Stimulated activated CD8-positive, alpha-beta memory T cell treated with anti-CD3 and anti-CD28 coated beads, Interleukin-15, amount 100 ng/mL, for 24 hours (primary cell): ENCODE measurements around the gene UBE2I.

Experiments
- DNase-seq: peaks from one replicate; pipeline ENCODE4 v3.0.0-alpha.2; 2020; ENCODE audit warnings: low read depth

UBE2I gene

DNA sequence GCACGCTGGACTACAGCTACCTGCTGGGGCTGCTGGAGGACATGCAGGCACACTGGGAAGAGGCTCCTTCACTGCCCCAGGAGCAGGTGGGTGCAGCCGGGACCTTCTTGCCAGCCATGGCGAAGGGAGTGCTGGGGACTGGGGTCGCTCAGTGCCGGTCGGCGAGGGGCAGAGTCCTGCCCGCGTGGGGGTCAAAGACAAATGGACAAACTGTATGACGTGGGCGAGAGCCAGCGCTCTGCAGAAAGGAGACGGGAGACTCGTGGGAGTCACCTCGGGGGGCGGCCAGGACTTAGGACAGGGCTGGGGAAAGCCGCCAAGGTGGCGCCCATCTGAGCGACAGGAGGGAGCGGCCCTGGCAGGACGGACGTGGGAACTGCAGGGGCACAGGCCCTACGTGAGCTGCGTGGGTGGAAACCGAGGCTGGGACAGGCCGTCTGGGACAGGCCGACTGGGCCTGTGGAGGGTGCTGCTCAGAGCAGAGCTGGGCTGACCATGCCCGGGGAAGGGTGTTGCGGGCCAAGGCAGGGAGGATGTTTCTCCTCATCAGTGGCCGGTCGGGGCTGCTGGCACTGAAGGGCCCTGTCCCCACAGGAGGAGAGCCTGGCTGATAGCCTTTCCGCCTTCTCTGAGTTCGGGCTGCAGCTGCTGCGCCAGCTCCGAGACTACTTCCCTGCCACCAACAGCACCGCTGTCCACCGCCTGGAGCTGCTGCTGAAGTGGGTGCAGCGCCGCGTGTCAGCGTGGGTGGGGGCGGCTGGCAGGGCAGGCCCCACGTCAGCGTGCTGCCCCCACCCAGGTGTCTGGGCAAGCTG lies 34.2 kb downstream of the UBE2I start:
- no peak for DNase-seq

DNA sequence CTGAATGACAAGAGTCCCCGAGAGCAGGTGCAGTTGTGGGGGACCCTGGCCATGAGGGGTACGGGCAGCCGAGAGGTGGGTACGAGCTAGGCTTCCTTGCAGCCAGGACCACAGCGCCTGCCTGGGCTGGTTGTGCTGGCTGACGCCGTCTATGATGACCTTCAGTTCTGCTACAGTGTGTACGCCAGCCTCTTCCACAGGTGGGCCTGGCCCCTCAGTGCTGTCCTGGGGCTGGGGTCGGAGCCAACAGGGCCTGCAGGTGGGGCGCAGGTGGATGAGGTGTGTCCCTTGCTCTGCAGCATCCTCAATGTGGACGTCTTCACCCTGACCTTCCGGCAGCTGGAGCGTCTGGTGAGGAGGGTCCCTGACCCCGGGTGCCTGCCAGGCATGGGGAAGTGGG lies 35.1 kb downstream of the UBE2I start:
- DNase-seq, result no peak

DNA sequence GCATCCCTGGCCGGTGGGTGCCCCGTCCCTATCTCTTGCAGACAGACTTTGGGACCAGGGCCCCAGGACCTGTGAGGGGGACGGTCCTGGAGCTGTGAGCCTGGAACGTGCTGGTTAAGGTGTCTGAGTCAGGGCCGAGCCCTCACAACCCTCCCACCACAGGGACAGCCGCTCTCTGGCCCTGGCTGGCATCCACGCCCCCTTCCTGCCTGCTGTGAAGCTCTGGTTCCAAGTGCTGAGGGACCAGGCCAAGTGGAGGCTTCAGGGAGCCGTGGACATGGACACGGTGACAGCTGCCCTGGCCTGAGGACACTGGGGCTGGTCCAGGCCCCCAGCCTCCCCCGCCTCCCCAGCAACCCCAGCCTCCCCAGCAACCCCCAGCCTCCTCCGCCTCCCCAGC lies 35.7 kb downstream of the UBE2I start:
- DNase-seq, result no peak

DNA sequence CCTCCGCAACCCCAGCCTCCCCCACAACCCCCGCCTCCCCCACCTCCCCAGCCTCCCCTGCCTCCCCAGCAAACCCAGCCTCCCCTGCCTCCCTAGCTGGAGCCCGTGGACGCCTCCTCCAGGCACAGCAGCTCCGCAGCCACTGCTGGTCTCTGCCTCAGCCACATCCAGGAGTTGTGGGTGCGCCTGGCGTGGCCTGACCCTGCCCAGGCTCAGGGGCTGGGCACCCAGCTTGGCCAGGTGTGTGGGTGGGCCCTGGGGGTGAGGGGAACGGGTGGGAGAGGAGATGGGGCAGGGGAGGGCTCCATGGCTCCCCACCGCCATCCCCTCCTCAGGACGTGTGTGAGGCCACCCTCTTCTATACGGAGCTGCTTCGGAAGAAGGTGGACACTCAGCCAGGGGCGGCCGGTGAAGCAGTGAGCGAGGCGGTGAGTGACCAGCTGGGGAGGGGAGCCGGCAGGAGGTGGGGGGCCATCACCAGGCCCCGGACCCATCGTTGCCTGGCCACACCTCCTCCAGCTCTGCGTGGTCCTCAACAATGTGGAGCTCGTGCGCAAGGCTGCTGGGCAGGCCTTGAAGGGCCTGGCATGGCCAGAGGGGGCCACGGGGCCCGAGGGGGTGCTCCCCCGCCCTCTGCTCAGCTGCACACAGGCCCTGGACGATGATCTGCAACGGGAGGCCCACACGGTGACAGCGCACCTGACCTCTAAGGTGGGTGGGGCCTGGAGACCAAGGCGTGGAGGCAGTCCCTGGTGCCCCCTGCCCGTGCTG lies 36.4 kb downstream of the UBE2I start:
- DNase-seq, result no peak

DNA sequence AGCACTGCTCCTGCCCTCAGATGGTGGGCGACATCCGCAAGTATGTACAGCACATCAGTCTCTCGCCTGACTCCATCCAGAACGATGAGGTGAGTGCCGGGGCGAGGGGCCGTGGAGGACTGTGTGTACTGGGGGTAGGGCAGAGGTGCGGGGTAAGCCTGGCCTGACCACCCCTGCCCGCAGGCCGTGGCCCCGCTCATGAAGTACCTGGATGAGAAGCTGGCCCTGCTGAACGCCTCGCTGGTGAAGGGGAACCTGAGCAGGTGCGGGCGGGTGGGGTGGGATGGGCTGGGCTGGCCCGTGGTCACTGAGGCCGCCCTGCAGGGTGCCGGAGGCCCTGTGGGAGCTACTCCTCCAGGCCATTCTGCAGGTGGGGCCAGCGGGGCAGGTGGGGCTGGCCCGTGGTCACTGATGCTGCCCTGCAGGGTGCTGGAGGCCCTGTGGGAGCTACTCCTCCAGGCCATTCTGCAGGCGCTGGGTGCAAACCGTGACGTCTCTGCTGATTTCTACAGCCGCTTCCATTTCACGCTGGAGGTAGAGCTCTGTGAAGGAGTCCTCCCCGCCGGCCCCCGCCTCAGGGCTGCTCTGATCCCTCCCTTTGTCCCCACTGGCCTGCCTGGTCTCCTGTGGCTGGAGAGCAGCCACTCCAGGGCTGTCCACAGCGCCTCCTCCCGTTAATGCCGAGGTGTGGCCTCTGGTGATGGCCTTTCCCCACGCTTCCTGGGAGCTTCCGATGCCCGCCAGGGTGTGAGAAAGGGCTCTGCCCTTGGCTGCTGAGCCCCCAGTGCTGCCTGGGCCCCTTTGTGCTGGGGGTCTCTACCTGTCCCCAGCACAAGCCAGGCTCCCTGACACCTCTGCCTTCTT lies 37.2 kb downstream of the UBE2I start:
- no peak for DNase-seq

DNA sequence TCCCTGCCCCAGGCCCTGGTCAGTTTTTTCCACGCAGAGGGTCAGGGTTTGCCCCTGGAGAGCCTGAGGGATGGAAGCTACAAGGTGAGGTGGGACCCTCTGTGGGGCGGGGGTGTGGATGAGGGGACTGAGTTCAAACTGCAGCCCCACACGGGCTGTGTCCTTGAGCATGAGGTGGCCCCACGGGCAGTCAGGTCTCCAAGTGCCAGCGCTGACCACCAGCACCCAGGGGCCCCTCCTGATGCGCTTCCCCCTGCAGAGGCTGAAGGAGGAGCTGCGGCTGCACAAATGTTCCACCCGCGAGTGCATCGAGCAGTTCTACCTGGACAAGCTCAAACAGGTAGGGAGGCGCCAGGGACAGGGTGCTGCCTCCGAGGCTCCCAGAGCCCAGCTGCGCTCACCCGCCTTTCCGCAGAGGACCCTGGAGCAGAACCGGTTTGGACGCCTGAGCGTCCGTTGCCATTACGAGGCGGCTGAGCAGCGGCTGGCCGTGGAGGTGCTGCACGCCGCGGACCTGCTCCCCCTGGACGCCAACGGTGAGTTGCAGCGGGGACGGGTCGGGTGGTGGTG lies 37.9 kb downstream of the UBE2I start:
- no peak for DNase-seq

DNA sequence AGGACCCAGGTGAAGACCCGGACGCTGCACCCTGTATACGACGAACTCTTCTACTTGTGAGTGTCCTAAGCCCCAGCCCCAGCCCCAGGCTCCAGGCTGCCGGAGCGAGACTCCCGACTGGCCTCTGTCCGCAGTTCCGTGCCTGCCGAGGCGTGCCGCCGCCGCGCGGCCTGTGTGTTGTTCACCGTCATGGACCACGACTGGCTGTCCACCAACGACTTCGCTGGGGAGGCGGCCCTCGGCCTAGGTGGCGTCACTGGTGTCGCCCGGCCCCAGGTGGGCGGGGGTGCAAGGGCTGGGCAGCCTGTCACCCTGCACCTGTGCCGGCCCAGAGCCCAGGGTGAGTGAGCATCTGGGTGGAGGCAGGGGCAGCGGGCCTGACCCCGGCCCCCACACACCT lies 38.5 kb downstream of the UBE2I start:
- DNase-seq, result no peak

DNA sequence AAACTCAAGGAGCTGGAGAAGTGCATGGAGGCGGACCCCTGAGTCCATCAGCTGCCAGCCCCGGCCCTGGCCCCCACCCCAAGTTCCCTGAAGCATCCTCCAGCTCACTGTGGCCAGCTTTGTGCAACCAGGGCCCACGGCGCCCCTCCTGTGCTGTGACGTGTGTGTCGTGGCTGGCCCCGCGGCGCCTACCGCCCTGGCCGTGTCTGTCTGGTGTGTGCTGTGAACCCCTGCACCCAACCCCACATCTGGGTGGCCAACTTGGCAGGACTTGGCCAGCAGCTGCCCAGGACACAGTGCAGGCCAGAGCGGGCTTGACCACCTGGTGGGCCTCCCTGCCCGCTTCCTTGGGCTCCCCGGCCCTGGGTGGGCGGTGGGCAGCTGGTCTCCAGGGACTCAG lies 39.0 kb downstream of the UBE2I start:
- DNase-seq, result no peak

DNA sequence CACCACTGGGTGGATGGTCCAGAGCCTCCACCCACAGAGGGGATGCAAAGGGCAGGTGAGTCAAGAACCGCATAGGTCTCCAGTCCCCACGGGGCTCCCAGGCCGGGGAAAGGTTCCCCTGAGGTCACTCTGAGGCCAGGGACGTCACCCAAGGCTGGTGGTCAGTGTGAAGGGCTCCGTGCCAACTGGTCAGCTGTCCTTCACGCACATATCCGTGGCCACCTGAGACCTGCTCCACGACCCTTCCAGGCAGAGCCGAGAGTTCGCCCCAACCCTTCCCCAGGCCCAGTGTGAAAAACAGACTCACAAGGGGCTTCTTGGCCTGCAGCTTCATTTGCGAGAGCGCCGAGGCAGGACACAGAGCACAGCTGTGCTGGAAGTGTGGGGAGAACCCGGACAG lies 39.5 kb downstream of the UBE2I start:
- DNase-seq, result no peak

DNA sequence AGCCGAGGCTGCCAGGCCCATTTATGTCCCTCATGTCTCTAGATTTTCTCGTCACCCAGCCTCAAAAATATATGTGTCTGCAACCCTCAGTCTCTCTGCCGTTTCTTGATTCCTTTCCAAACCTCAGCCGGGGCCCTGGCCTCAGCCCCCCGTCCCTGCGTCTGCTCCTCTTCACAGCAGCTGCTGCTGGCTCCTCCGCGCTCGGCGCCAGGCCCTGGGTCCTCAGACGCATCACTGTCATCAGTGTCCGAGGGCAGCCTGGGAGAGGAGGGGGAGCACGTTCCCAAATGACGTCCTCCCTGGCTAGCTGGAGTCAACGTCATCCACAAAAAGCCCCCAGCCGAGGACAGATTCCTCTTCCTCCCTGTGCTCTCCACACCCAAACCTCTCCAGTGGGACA lies 39.9 kb downstream of the UBE2I start:
- DNase-seq, result no peak

DNA sequence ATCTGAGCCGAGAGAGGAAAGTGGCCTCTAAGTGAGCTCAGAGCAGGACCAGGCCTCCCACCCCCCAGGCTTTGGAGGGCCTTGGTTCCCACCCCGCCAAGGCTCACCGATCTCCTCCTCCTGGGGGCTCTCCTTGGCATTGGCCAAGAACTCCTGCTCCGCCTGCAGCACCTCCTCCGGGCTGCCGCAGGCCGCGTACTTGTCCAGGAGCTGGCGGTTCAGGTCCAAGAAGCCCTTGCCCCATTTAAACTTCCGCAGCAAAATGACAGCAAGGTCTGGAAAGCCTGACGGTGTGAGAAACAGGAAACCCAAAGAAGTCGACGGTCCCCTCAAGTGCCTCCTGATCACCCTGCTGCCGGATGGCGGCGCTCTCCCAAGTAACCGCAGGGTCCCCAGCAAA lies 40.5 kb downstream of the UBE2I start:
- DNase-seq, result no peak

DNA sequence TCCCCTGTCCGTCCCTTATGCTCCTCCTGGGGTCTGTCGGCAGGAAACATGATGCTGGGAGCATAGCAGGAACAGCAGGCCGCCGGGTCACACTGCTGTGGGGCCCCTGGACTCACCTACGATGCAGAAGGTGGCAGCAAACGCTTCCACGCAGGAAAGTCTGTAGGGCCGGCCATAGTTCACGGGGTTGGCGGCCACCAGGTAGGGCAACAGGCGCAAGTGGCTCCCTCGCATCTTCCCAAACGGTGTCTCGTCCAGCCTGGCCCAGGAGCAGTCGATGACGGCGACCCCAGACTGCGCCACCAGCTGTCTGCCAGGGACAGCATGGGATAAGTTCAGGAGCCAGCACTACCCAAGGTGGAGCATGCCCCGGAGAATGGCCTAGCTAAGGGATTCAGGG lies 41.3 kb downstream of the UBE2I start:
- no peak for DNase-seq

DNA sequence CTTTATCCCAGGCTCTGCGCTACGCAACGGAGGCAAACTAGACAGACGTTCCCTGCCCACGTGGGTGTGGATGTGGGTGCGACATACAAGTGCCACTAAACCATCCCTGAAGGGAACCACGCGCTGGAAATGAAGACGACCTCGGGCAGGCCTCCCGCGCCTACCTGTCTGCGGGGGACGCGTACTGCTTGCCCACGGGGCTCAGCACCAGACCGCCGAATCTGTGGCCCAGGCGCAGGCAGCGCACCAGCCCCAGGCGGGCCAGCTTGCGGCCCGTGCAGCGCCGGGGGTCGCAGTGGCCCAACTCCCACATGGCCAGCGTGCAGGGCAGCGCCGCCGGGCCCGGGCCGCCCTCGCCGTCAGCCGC lies 41.8 kb downstream of the UBE2I start:
- DNase-seq, result no peak

DNA sequence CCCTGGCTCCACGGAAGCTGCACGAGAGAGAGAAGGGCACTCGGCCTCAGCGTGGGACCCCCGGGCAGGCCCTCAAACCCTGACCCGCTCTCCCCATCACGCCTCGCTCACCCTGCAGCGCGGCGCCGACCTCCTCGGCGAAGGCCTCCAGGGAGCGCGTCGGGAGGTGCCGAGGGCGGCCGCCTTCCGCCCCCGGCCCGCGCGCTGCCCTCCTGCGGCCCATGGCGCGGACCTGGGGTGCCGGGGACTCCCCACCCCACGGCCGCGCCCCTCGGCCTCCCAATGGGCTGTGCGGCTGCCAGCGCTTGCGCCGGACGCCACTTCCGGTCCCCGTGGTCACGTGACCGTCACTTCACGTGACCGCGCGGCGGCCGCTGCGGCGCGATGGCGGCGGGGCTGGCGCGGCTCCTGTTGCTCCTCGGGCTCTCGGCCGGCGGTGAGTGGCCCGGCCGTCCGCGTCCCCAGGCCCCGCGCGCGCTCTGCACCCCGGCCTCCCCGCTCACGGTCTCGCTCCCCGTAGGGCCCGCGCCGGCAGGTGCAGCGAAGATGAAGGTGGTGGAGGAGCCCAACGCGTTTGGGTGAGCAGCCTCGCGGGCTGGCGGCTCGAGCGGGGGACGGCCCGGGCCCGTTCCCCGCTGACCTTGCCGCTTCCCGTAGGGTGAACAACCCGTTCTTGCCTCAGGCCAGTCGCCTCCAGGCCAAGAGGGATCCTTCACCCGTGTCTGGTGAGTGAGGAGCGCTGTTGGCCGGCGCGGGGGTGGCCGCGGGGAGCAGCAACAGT lies 42.3 kb downstream of the UBE2I start, which contains the start of the genes GNPTG and TSR3:
GNPTG (plus strand) TSS at position 350 of the 781 bp plus-strand sequence; CDS start at position 385, 35 bp downstream.
TSR3 (minus strand) TSS at position 297 of the 781 bp plus-strand sequence; CDS start at position 223, 74 bp downstream.
- peak; percentile 87 for DNase-seq

DNA sequence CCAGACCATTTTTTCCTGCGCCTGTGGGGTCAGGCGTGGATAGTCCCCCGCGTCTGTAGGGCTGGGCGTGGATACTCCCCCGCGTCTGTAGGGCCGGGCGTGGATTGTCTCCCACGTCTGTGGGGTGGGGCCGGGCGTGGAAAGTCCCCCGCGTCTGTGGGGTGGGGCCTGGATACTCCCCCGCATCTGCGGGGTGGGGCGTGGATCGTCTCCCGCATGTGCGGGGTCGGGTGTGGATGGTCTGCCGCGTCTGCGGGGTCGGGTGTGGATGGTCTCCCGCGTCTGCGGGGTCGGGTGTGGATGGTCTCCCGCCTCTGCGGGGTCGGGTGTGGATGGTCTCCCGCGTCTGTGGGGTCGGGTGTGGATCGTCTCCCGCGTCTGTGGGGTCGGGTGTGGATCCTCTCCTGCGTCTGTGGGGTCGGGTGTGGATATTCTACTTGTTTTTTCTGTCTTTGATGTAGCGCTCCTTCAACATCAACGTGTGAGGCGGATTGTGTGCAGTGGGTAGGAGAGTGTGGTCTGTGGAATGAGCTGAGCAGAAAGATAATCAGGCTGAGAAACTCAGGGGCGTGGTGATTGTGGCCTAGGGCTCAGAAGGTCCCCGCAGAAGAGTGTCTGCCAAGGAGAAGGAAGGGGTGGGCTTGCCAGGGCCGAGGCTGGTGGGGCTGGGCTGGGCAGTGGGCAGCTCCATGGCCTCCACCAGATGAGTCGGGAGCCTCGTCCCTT lies 45.5 kb downstream of the UBE2I start:
- no peak for DNase-seq

DNA sequence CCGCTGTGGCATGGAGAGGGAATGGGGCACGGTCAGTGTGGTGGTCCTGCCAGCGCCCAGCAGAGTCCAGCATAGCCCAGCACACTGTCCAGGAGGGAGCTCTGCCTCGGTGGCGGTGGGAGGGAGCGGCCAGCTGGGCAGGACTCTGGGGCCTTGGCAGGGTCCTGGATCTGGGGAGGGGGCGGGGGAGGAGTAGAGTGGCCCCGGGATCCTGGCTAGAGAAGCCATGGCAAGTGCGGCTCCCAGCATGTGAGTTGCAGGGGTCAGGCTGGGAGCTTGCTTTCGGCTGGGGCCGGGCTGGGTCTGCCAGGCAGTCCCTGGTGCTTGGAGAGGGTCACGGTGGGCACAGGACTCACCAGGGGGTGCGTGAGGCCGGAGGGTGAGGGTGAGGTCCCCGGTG lies 46.2 kb downstream of the UBE2I start:
- DNase-seq, result no peak

DNA sequence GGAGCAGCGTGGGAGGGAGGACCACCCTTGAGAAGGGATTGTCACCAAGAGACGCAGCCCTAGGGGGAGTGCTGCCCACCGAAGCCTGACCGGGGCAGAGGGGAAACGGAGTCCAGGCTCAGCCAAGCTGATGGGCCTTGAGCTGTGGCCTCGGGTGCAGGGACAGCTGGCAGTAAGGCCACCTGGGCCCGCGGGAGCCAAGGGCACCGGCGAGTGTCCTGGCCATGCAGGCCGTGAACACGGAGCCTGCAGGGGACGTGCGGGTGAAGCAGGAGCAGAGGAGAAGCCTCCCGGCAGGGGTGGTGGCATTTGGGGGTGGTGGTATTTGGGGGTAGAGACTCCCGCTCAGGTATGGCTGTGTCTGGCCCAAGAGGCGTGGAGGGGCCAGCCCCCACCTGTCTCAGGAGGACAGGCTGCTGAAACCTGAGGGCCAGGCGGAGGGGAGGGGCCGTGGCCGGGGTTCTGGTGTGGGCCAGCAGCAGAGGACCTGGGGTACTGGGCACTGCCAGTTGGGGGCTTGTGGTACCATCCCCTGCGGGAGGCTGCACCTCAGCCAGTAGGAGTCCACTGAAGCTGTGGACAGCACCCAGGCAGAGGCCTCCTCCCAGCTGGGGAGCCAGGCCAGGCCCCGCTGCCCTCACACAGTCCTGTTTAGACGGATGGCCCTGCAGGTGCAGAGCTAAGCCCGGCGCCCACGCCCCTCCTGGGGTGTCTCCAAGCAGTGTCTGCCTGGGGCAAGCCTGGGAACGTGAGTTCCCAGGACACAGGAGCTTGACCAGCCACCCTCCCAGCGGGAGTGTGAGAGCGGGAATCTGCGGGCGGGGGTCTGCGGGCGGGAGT lies 46.8 kb downstream of the UBE2I start:
- DNase-seq, result no peak

DNA sequence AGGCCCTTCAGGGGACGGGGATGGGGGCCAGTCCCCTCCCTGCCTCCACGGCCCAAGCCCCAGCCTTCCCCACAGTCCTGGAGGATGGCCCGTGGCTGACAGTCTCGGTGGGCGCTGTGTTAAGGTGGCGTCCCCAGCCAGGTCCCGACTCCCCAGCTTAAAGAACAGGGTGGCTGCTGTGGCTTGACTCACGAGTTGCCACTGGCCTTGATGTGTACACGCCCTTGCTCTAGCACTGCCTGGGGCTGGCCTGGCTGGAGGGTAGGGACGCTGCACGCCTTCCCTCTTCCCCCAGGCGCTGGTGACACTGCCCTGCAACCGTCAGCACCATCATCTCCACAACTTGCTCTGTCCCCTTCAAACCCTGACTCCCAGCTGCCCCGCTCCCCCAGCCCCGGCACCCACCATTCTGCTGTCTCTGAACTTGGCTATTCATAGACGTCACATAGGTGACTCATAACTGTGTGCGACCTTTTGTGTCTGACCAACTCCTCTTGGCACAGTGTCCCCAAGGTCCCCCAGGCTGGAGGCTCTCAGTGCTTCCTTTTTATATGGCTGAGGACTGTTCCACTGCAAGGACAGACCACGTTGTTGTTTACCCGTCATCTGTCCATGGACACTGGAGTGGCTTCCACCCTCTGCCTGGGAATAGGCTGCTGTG lies 48.6 kb downstream of the UBE2I start:
- no peak for DNase-seq
